PC-3 (cell line): ENCODE measurements around the gene GSX1. TPM values are rescaled to one million over a fixed set of nuclear protein-coding genes. Genes with fewer than 3 reads are reported as not detected.

Experiments used
- ATAC-seq: fragments of 200-7000 bp; cut with Tn5 transposase; 2 replicates; pipeline ENCODE4 v1.9.1; 2020; ENCODE audit warnings: mild to moderate bottlenecking, moderate library complexity
- BruUV-seq: library from RNA; stranded (reverse); fragments of 400-500 nt; replicated peaks from 2 replicates; lab custom pipeline; 2021; lab: Mats Ljungman, UMichigan
- CTCF ChIA-PET: fragments of 300-600 bp; sonication (Branson Sonifier 250); formaldehyde crosslinking; loops from one replicate; lab custom pipeline; 2022; ENCODE audit warnings: antibody characterized with exemption; lab: Charles Lee
- POLR2A ChIA-PET: fragments of 300-600 bp; sonication (Branson Sonifier 250); formaldehyde crosslinking; loops from one replicate; lab custom pipeline; 2022; ENCODE audit warnings: antibody characterized with exemption; ENCODE audit not compliant: unreplicated experiment; lab: Charles Lee
- DNase-seq: peaks from one replicate; pipeline ENCODE4 v3.0.0-alpha.2; 2015
- H2AFZ ChIP-seq: fragments of 300-600 bp; sonication (generic); 2 replicates; pipeline ENCODE4 v1.6.0; 2016; ENCODE audit warnings: antibody characterized with exemption, low read length
- H3F3A ChIP-seq: fragments of 300-600 bp; sonication (generic); one replicate; pipeline ENCODE4 v1.6.0; 2017; ENCODE audit warnings: antibody characterized with exemption, low read length, control low read depth, mild to moderate bottlenecking; ENCODE audit not compliant: unreplicated experiment
- H3K27ac ChIP-seq: fragments of 300-600 bp; sonication (generic); 2 replicates; pipeline ENCODE4 v1.5.1; 2016; ENCODE audit warnings: mild to moderate bottlenecking, low read length
- H3K27me3 ChIP-seq: fragments of 300-600 bp; sonication (generic); 2 replicates; pipeline ENCODE4 v1.6.1; 2016; ENCODE audit warnings: low read length, mixed read lengths
- H3K36me3 ChIP-seq: fragments of 300-600 bp; sonication (generic); 2 replicates; pipeline ENCODE4 v1.6.1; 2016; ENCODE audit warnings: low read depth, mixed run types, low read length, mixed read lengths
- H3K4me1 ChIP-seq: fragments of 300-600 bp; sonication (generic); 2 replicates; pipeline ENCODE4 v1.5.1; 2016; ENCODE audit warnings: low read length; ENCODE audit not compliant: insufficient read depth
- H3K4me2 ChIP-seq: fragments of 300-600 bp; sonication (generic); 2 replicates; pipeline ENCODE4 v1.6.0; 2016; ENCODE audit warnings: low read length
- H3K4me3 ChIP-seq: fragments of 300-600 bp; sonication (generic); 2 replicates; pipeline ENCODE4 v1.5.1; 2016; ENCODE audit warnings: mild to moderate bottlenecking, low read length, mixed read lengths
- H3K79me2 ChIP-seq: fragments of 300-600 bp; sonication (generic); 2 replicates; pipeline ENCODE4 v1.6.1; 2017; ENCODE audit warnings: low read length, mixed read lengths
- H3K9ac ChIP-seq: fragments of 300-600 bp; sonication (generic); 2 replicates; pipeline ENCODE4 v1.6.0; 2016; ENCODE audit warnings: mild to moderate bottlenecking, low read length
- H3K9me2 ChIP-seq: fragments of 300-600 bp; sonication (generic); replicated peaks from 2 replicates; pipeline ENCODE4 v1.6.1; 2016; ENCODE audit warnings: mixed run types, low read length, mixed read lengths
- H3K9me3 ChIP-seq: fragments of 300-600 bp; sonication (generic); 2 replicates; pipeline ENCODE4 v1.6.1; 2016; ENCODE audit warnings: low read length, mixed read lengths
- H4K20me1 ChIP-seq: fragments of 300-600 bp; sonication (generic); 2 replicates; pipeline ENCODE4 v1.6.1; 2016; ENCODE audit warnings: low read length, mixed read lengths
- EZH2 ChIP-seq: fragments of 300-600 bp; sonication (generic); IDR thresholded peaks from one replicate; pipeline ENCODE4 v1.6.1; 2017; ENCODE audit warnings: antibody characterized with exemption, mild to moderate bottlenecking, low read length; ENCODE audit not compliant: unreplicated experiment
- EZH2phosphoT487 ChIP-seq: fragments of 300-600 bp; sonication (generic); IDR thresholded peaks from 2 replicates; pipeline ENCODE4 v1.6.1; 2018; ENCODE audit warnings: mild to moderate bottlenecking, antibody characterized with exemption, low read length, borderline replicate concordance
- intact Hi-C: fragments of 100-400 bp; cut with micrococcal nuclease; formaldehyde crosslinking; loops from 2 replicates; pipeline ENCODE4 v1.9.0; 2023
- total RNA-seq: library from RNA; depleted of rRNA; stranded (reverse); fragments of >200 nt; gene quantifications from 2 replicates; pipeline ENCODE4 v1.2.3, GENCODE V29; 2014
- TF ChIP-seq, protein P1 (sequence below): fragments of 300-600 bp; sonication (generic); conservative IDR thresholded peaks from 2 replicates; pipeline ENCODE4 v1.5.1; 2017; ENCODE audit warnings: antibody characterized with exemption, low read depth, mild to moderate bottlenecking, low read length

Gene GSX1
- total RNA-seq, 1 experiment from 2014 or later, result not detected

DNA sequence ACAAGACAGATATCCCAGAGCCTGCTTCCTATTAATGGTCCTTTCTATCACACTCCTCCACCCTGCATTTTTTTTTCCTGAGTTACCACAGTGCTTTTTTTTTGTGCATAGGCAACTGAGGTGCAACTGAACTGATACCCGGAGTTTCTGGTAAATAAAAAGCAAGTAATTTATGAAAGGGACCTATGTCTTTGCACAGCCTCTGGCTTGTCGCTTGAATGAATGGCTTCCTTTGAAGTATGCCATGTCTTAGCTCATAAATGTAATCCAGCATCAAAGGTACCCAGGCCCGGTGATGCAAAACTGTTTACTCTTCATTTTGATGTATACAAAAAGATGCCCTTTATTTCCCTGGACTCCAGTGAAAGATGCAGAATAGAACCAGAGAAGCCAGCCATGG lies 31.8 kb downstream of the GSX1 start:
- ATAC-seq (no peak), DNase-seq (no peak)
- peaks cover 53% of the 10 kb centered on the region for H3K27me3 ChIP-seq
- no TSS peak for BruUV-seq
- no peak overlapping the region for H3K27ac ChIP-seq
- no peak overlapping the region for H3K4me3 ChIP-seq
- intact Hi-C loops, result loop anchor here (10.0 kb wide), 1 partner anchor 879 kb away; no protein-coding TSS in a partner anchor
- no peaks in the 10 kb centered on the region for H3K79me2 ChIP-seq
- H3F3A ChIP-seq, result no peaks in the 10 kb centered on the region
- POLR2A ChIA-PET, result interaction anchor here (0.7 kb wide), 1 partner anchor 148 kb away, joined by 4 read pairs; no protein-coding TSS in a partner anchor
- no peaks in the 10 kb centered on the region for H3K9me2 ChIP-seq
- H2AFZ ChIP-seq, result no peak overlapping the region
- TF ChIP-seq, protein P1, sequence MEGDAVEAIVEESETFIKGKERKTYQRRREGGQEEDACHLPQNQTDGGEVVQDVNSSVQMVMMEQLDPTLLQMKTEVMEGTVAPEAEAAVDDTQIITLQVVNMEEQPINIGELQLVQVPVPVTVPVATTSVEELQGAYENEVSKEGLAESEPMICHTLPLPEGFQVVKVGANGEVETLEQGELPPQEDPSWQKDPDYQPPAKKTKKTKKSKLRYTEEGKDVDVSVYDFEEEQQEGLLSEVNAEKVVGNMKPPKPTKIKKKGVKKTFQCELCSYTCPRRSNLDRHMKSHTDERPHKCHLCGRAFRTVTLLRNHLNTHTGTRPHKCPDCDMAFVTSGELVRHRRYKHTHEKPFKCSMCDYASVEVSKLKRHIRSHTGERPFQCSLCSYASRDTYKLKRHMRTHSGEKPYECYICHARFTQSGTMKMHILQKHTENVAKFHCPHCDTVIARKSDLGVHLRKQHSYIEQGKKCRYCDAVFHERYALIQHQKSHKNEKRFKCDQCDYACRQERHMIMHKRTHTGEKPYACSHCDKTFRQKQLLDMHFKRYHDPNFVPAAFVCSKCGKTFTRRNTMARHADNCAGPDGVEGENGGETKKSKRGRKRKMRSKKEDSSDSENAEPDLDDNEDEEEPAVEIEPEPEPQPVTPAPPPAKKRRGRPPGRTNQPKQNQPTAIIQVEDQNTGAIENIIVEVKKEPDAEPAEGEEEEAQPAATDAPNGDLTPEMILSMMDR, result no peak
- no peak for TF ChIP-seq EZH2phosphoT487
- TF ChIP-seq EZH2, result no peak
- H3K4me1 ChIP-seq, result peaks cover 8% of the 10 kb centered on the region
- CTCF ChIA-PET, result interaction anchor here (0.6 kb wide), 1 partner anchor 37 kb away, joined by 3 read pairs; no protein-coding TSS in a partner anchor
- no peaks in the 10 kb centered on the region for H4K20me1 ChIP-seq
- H3K36me3 ChIP-seq, result no peaks in the 10 kb centered on the region
- no peaks in the 10 kb centered on the region for H3K9me3 ChIP-seq
- H3K9ac ChIP-seq, result no peak overlapping the region
- H3K4me2 ChIP-seq, result no peak overlapping the region

GRCh38 chr13:27825072-27825471 lies 32.8 kb downstream of the GSX1 start:
- Histone ChIP-seq H3K9me2 (no peaks in the 10 kb centered on the region), H3K4me3 (no peak overlapping the region), H3K79me2 (no peaks in the 10 kb centered on the region), H3K4me1 (peaks cover 8% of the 10 kb centered on the region), H3K36me3 (no peaks in the 10 kb centered on the region), H3K27ac (no peak overlapping the region), H2AFZ (no peak overlapping the region), H3F3A (no peaks in the 10 kb centered on the region), H3K27me3 (peaks cover 44% of the 10 kb centered on the region), H4K20me1 (no peaks in the 10 kb centered on the region), H3K4me2 (no peak overlapping the region), H3K9ac (no peak overlapping the region), H3K9me3 (no peaks in the 10 kb centered on the region)
- TF ChIP-seq EZH2phosphoT487 (no peak), EZH2 (no peak)
- TF ChIP-seq, protein P1, result no peak
- POLR2A ChIA-PET, result no interaction called here
- no peak for ATAC-seq
- CTCF ChIA-PET, result interaction anchor here (0.9 to 1.9 kb wide), 2 partner anchors 129 to 462 kb away, joined by 3 to 15 read pairs; no protein-coding TSS in a partner anchor
- no TSS peak for BruUV-seq
- no peak for DNase-seq
- intact Hi-C loops, result loop anchor here (10.0 kb wide), 1 partner anchor 880 kb away; no protein-coding TSS in a partner anchor
